ENCODE results near the gene APOM. TPM values are rescaled to one million over a fixed set of nuclear protein-coding genes. Genes with fewer than 3 reads are reported as not detected.

The APOM gene
- total RNA-seq, 1 donor from 2014 or later, result not detected

- no peak for DNase-seq (ENCODE audit: low spot score)
Observed at GRCh38 chr6:31705931-31706330, 50.2 kb downstream of the APOM start.

GRCh38 chr6:31706599-31706998, 50.9 kb downstream of the APOM start, which contains the start of gene LY6G6F:
LY6G6F (plus strand) TSS chr6:31706866; CDS start chr6:31706907, 41 bp downstream.
- no peak for DNase-seq (ENCODE audit: low spot score)

- no peak for DNase-seq (ENCODE audit: low spot score)
Observed at GRCh38 chr6:31707701-31708100, 52.0 kb downstream of the APOM start.

Other genes starting within 250 kb of the APOM start
- 0.24 TPM for gene MICB, start 157.7 kb upstream of the APOM start, total RNA-seq (ENCODE audit: insufficient read depth, low replicate concordance)
- not detected for gene MCCD1, start 126.9 kb upstream of the APOM start, total RNA-seq (ENCODE audit: insufficient read depth, low replicate concordance)
- gene DDX39B, start 113.9 kb upstream of the APOM start, total RNA-seq (ENCODE audit: insufficient read depth, low replicate concordance), result 185 TPM
- gene ATP6V1G2, start 109.3 kb upstream of the APOM start, total RNA-seq (ENCODE audit: insufficient read depth, low replicate concordance), result 3.6 TPM
- 28.6 TPM for gene NFKBIL1, start 108.3 kb upstream of the APOM start, total RNA-seq (ENCODE audit: insufficient read depth, low replicate concordance)
- gene LTA, start 83.6 kb upstream of the APOM start, total RNA-seq (ENCODE audit: insufficient read depth, low replicate concordance), result not detected
- gene TNF, start 80.3 kb upstream of the APOM start, total RNA-seq (ENCODE audit: insufficient read depth, low replicate concordance), result 1.4 TPM
- 0.96 TPM for gene LTB, start 73.5 kb upstream of the APOM start, total RNA-seq (ENCODE audit: insufficient read depth, low replicate concordance)
- gene LST1, start 69.6 kb upstream of the APOM start, total RNA-seq (ENCODE audit: insufficient read depth, low replicate concordance), result not detected
- not detected for gene NCR3, start 62.9 kb upstream of the APOM start, total RNA-seq (ENCODE audit: insufficient read depth, low replicate concordance)
- gene AIF1, start 40.7 kb upstream of the APOM start, total RNA-seq (ENCODE audit: insufficient read depth, low replicate concordance), result 63.6 TPM
- gene PRRC2A, start 35.2 kb upstream of the APOM start, total RNA-seq (ENCODE audit: insufficient read depth, low replicate concordance), result 21.4 TPM
- gene BAG6, start 3.2 kb upstream of the APOM start, total RNA-seq (ENCODE audit: insufficient read depth, low replicate concordance), result 58.7 TPM
- gene C6orf47, start 4.9 kb downstream of the APOM start, total RNA-seq (ENCODE audit: insufficient read depth, low replicate concordance), result 24.1 TPM
- gene GPANK1, start 9.1 kb downstream of the APOM start, total RNA-seq (ENCODE audit: insufficient read depth, low replicate concordance), result 9.6 TPM
- gene CSNK2B, start 10.2 kb downstream of the APOM start, total RNA-seq (ENCODE audit: insufficient read depth, low replicate concordance), result 36.6 TPM
- gene LY6G5B, start 14.1 kb downstream of the APOM start, total RNA-seq (ENCODE audit: insufficient read depth, low replicate concordance), result 1.2 TPM
- 0.48 TPM for gene LY6G5C, start 25.2 kb downstream of the APOM start, total RNA-seq (ENCODE audit: insufficient read depth, low replicate concordance)
- gene ABHD16A, start 47.4 kb downstream of the APOM start, total RNA-seq (ENCODE audit: insufficient read depth, low replicate concordance), result 33.7 TPM
- not detected for gene LY6G6F, start 51.0 kb downstream of the APOM start, total RNA-seq (ENCODE audit: insufficient read depth, low replicate concordance)
- not detected for gene LY6G6D, start 59.5 kb downstream of the APOM start, total RNA-seq (ENCODE audit: insufficient read depth, low replicate concordance)
- 3.1 TPM for gene LY6G6C, start 65.9 kb downstream of the APOM start, total RNA-seq (ENCODE audit: insufficient read depth, low replicate concordance)
- 3.1 TPM for gene MPIG6B, start 67.5 kb downstream of the APOM start, total RNA-seq (ENCODE audit: insufficient read depth, low replicate concordance)
- 87.4 TPM for gene DDAH2, start 73.4 kb downstream of the APOM start, total RNA-seq (ENCODE audit: insufficient read depth, low replicate concordance)
- gene CLIC1, start 80.6 kb downstream of the APOM start, total RNA-seq (ENCODE audit: insufficient read depth, low replicate concordance), result 203 TPM
- 8.2 TPM for gene MSH5, start 84.1 kb downstream of the APOM start, total RNA-seq (ENCODE audit: insufficient read depth, low replicate concordance)
- not detected for gene SAPCD1, start 106.8 kb downstream of the APOM start, total RNA-seq (ENCODE audit: insufficient read depth, low replicate concordance)
- not detected for gene VWA7, start 121.4 kb downstream of the APOM start, total RNA-seq (ENCODE audit: insufficient read depth, low replicate concordance)
- gene VARS1, start 139.9 kb downstream of the APOM start, total RNA-seq (ENCODE audit: insufficient read depth, low replicate concordance), result 18.8 TPM
- gene LSM2, start 151.1 kb downstream of the APOM start, total RNA-seq (ENCODE audit: insufficient read depth, low replicate concordance), result 28.9 TPM
- gene HSPA1L, start 159.4 kb downstream of the APOM start, total RNA-seq (ENCODE audit: insufficient read depth, low replicate concordance), result 1.4 TPM
- 84.7 TPM for gene HSPA1A, start 159.6 kb downstream of the APOM start, total RNA-seq (ENCODE audit: insufficient read depth, low replicate concordance)
- gene HSPA1B, start 171.8 kb downstream of the APOM start, total RNA-seq (ENCODE audit: insufficient read depth, low replicate concordance), result 37.3 TPM
- 47.9 TPM for gene NEU1, start 206.9 kb downstream of the APOM start, total RNA-seq (ENCODE audit: insufficient read depth, low replicate concordance)
- 0.96 TPM for gene SLC44A4, start 223.1 kb downstream of the APOM start, total RNA-seq (ENCODE audit: insufficient read depth, low replicate concordance)
- gene EHMT2, start 241.8 kb downstream of the APOM start, total RNA-seq (ENCODE audit: insufficient read depth, low replicate concordance), result 33.9 TPM
- 1.9 TPM for gene ZBTB12, start 246.2 kb downstream of the APOM start, total RNA-seq (ENCODE audit: insufficient read depth, low replicate concordance)